Fibroblast of villous mesenchyme (primary cell): ENCODE measurements around the gene EEF2. TPM values are rescaled to one million over a fixed set of nuclear protein-coding genes. Genes with fewer than 3 reads are reported as not detected.
"Not testable (repeated sequence)": the region's sequence is repeated elsewhere in the genome, so short reads cannot be mapped to it uniquely, and the experiment has no call there.

ENCODE experiments used
- DNase-seq: peaks from one replicate; pipeline ENCODE4 v3.0.0-alpha.2; 2010; ENCODE audit warnings: low read depth
- H3K4me3 ChIP-seq: 2 replicates; pipeline ENCODE4 v1.5.1; 2011; ENCODE audit warnings: low read depth, mild to moderate bottlenecking, low read length
- CTCF ChIP-seq: IDR thresholded peaks from 2 replicates; pipeline ENCODE4 v1.5.1; 2012; ENCODE audit warnings: low read depth, mild to moderate bottlenecking, low read length; ENCODE audit not compliant: insufficient read depth
- total RNA-seq: library from RNA; depleted of rRNA; stranded (reverse); fragments of >200 nt; gene quantifications from 2 replicates; pipeline ENCODE4 v1.2.3, GENCODE V29; 2012

EEF2 gene
- total RNA-seq, 1 donor, result 1,932 TPM

DNA sequence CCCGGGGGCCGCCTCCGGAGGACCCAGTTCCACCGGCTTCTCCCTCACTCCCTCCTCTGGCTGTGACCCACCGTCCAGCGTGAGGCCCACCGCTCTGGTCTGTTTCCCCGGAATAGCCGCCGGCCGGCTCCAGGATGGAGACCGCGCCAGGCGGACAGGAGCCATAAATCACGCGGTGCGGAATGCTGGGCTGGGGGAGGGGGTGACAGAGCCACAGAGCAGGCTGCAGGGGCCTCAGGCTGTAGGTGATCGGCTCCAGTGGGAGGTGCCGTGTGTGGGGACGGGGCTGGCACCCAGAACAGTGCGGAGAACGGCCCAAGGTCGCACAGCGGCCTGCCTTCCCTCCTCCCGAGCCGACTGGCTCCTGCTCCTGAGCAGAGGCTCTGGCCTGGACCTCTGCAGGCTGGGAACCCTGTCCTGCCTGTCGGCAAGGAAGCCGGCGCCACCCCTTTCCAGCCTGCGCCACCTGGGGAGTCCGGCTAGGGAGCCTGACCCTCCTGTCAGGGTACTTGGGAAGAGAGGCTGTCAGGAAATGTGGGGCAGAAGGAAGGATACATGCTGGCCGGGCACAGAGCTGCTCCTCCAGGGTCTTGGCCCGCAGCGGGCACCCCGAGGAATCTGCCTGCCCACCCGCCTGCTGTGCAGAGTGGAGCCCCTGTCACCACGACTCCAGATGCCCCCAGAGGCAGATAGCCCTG, 30.6 kb upstream of the EEF2 start:
- TF ChIP-seq CTCF, result no peak
- DNase-seq, result no peak
- H3K4me3 ChIP-seq, result no peak overlapping the region

DNA sequence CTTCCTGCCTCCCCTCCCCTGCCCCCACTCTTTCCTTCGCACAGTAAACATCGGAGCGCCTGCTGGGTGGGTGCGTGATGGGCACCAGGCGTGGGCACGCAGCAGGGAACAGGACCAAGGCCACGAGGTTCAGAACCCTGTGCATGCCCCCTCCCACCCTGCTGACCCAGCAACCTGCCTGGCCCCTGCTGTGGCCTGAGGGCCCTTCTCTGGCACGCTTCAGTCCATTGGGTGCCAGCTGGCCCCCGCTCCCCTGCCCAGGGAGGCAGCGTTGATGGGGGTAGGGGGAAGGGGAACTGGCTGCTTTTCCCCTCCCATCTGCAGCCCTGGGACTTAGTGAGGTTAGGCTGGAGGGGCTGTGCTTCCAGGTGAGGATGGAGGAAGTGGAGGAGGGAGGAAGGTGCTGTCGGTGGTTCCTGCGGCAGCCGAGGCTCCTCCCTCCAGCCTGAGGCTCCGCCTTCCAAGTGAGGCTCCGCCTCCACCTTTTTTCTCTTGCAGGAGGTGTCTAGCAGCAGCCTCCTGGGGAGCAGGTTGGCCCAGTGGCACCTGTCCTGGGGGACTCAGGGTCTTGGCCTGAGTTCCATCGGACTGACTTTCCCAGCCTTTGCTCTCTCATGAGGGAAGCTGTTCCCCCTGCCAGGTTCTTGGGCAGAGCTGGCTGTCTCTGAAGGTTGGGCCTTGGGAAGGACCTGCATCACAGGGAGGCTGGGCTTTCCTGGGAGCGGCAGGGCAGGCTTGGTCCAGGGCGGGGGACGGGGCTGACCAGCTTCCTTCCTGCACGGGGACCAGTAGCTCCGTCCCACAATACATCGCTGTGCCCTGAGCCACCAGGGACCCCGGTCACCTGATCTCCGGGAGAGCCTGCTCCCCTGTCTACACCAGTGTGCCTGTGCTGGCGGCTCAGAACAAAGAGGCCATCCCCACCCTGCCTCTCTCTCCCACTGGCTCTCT, 29.6 kb upstream of the EEF2 start:
- TF ChIP-seq CTCF, result no peak
- no peak for DNase-seq
- H3K4me3 ChIP-seq, result no peak overlapping the region

DNA sequence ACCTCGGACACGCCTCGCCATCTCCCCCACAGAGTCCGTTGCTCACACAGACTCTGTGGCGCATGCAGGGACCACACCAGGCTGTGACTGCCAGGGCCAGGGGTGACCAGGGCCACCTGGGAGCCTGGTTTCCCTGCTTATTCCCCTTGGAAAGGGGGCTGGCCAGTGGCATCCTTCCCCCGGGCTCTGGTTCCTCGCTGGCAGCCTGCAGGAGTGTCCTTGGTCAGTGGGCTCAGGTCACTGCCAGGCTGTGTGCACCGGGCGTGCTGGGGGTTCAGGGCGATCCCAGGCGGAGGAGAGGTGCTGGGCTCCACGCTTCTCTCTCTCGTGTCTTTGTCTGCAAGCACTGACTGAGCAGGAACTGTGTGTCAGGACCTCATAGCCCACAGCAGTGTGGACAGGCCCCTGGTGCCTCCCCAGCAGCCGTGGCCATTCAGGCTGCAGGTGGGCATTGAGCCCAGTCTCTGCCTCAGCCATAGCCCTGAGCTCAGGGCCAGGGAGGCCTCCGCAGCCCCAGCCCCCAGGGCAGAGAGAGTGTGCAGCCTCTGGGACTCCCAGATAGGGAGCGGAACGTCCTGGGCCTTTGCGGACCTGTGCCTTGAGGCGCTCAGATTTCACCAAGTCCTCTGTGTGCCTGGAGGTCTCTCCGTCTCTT, 28.8 kb upstream of the EEF2 start:
- no peak for TF ChIP-seq CTCF
- H3K4me3 ChIP-seq, result no peak overlapping the region
- no peak for DNase-seq

GRCh38 chr19:4012975-4013634, 27.8 kb upstream of the EEF2 start:
- no peak for TF ChIP-seq CTCF
- no peak overlapping the region for H3K4me3 ChIP-seq
- no peak for DNase-seq

GRCh38 chr19:4012092-4012974, 27.1 kb upstream of the EEF2 start:
- no peak for DNase-seq
- no peak for TF ChIP-seq CTCF
- no peak overlapping the region for H3K4me3 ChIP-seq

- not testable (repeated sequence) for DNase-seq
Measured at GRCh38 chr19:4011430-4011829, 26.2 kb upstream of the EEF2 start.

More at GRCh38 chr19:4011430-4011829, 26.2 kb upstream of the EEF2 start:
- not testable (repeated sequence) for H3K4me3 ChIP-seq
